PFSK-1 (cell line): ENCODE measurements around the gene ITPKB.

Experiments
- FOXP2 ChIP-seq: optimal IDR thresholded peaks from 2 replicates; pipeline ENCODE3; 2011; ENCODE audit warnings: borderline replicate concordance, control low read depth, inconsistent platforms; ENCODE audit not compliant: insufficient read depth; ENCODE audit errors: extremely low read length, extremely low read depth
- POLR2AphosphoS5 ChIP-seq: IDR thresholded peaks from 2 replicates; pipeline ENCODE4 v1.6.1; 2012; ENCODE audit warnings: low read depth, mild to moderate bottlenecking, control low read depth, low read length, moderate library complexity
- SIN3A ChIP-seq: IDR thresholded peaks from 2 replicates; pipeline ENCODE4 v1.6.1; 2012; ENCODE audit warnings: mild to moderate bottlenecking, low read length, moderate library complexity, borderline replicate concordance; ENCODE audit not compliant: insufficient read depth
- TAF1 ChIP-seq: IDR thresholded peaks from 2 replicates; pipeline ENCODE4 v1.6.1; 2012; ENCODE audit warnings: low read length, control low read depth, borderline replicate concordance; ENCODE audit not compliant: insufficient read depth
- TF ChIP-seq, protein P1 (sequence below), 2 experiments: IDR thresholded peaks; 2 replicates each; pipeline versions ENCODE4 v1.6.1 to v1.8.0; 2011 to 2012; ENCODE audit warnings: low read depth in 2 of 2, low read length in 2 of 2, control low read depth in 1 of 2, inconsistent platforms in 1 of 2, mild to moderate bottlenecking in 1 of 2, moderate library complexity in 1 of 2; ENCODE audit not compliant: insufficient read depth in 1 of 2

Gene ITPKB

DNA sequence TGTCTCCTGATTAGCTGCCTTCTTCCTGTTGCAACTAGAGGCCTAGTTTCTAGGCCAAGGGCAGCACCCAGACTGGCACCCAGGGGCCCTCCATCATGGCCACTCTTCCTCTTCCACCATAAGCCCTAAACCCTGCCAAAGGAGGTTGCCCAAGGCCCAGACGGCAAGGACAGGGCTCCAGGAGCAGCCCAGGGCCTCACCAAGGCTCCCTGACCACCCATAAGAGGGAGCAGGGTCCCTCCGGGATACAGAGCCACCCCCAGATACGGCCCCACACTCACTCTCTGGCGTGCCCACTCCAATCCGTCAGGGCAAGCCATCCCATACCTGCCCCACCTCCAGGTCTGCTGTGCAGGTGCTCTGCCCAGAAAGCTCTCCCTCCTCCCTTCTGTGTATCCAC, 79.9 kb downstream of the ITPKB start:
- TF ChIP-seq SIN3A: no peak
- TF ChIP-seq, protein P1, sequence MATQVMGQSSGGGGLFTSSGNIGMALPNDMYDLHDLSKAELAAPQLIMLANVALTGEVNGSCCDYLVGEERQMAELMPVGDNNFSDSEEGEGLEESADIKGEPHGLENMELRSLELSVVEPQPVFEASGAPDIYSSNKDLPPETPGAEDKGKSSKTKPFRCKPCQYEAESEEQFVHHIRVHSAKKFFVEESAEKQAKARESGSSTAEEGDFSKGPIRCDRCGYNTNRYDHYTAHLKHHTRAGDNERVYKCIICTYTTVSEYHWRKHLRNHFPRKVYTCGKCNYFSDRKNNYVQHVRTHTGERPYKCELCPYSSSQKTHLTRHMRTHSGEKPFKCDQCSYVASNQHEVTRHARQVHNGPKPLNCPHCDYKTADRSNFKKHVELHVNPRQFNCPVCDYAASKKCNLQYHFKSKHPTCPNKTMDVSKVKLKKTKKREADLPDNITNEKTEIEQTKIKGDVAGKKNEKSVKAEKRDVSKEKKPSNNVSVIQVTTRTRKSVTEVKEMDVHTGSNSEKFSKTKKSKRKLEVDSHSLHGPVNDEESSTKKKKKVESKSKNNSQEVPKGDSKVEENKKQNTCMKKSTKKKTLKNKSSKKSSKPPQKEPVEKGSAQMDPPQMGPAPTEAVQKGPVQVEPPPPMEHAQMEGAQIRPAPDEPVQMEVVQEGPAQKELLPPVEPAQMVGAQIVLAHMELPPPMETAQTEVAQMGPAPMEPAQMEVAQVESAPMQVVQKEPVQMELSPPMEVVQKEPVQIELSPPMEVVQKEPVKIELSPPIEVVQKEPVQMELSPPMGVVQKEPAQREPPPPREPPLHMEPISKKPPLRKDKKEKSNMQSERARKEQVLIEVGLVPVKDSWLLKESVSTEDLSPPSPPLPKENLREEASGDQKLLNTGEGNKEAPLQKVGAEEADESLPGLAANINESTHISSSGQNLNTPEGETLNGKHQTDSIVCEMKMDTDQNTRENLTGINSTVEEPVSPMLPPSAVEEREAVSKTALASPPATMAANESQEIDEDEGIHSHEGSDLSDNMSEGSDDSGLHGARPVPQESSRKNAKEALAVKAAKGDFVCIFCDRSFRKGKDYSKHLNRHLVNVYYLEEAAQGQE (IDR thresholded peaks at IDR 0.05; ENCODE audit: insufficient read depth in 1 of 2, low read depth in 2 of 2, low read length in 2 of 2): no peak
- TF ChIP-seq TAF1: no peak
- no peak for TF ChIP-seq FOXP2
- no peak for TF ChIP-seq POLR2AphosphoS5

DNA sequence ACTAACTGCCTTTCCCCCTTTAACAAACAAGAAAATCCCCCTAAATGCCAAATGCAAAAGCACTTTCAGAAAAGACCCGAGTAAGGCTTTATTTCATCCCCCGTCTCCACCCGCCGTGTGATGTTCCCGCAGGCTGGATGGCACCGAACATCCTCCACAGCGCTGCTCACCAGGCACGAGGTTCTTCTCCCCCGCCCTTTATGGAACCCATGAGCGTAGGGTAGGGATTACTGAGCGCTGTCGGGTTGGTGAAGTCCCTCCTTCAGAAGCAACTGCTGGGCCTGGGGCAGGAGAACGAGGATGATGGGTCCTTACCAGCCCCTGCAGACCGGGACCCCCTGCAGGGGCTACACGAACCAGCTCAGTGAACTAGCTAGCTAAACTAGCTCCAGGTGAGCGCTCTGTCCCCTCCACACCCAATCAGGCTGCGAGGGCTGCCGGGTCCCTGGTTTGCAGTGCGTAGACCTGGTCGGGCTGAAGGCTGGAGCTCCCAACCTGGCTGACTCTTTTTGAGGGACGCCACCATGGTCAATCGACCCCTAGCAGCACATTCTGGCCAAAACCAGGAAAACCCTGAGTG, 80.4 kb downstream of the ITPKB start:
- TF ChIP-seq SIN3A: no peak
- no peak for TF ChIP-seq POLR2AphosphoS5
- no peak for TF ChIP-seq FOXP2
- TF ChIP-seq, protein P1 (IDR thresholded peaks at IDR 0.05; ENCODE audit: insufficient read depth in 1 of 2, low read depth in 2 of 2, low read length in 2 of 2): no peak
- TF ChIP-seq TAF1: no peak

DNA sequence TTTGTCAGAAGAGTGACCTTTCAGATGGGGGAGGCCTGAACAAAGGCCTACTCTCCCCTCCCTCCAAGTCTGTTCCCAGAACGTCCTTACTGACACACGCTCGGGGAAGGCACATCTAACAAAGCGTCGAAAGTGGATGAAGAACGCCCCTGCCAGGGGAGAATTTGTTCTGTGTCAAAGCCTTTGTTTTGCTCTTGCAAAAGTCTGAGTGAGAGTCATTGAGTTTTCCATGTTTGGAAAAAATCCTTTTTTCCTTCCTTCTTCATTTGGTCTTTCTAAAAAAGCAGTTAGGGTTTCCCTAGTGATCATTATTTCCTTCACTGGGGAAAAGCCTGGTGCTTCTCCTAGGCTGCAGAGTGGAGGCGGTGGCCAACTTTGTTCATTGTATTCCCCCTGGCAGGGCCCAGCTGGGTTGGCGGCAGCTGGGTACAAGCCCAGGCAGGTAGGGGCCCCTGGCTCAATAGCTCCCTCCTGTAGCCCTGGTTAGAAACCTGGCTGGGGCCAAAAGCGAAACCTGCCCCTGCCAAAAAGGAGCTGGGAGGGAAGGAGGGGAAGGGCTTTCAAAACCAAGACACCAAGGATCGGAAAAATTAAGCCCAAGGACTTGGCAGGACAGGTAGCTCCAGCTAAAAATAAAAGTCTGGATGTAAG, 81.1 kb downstream of the ITPKB start:
- TF ChIP-seq TAF1 (no peak), FOXP2 (no peak), SIN3A (no peak), POLR2AphosphoS5 (no peak)
- TF ChIP-seq, protein P1 (IDR thresholded peaks at IDR 0.05; ENCODE audit: insufficient read depth in 1 of 2, low read depth in 2 of 2, low read length in 2 of 2): no peak

DNA sequence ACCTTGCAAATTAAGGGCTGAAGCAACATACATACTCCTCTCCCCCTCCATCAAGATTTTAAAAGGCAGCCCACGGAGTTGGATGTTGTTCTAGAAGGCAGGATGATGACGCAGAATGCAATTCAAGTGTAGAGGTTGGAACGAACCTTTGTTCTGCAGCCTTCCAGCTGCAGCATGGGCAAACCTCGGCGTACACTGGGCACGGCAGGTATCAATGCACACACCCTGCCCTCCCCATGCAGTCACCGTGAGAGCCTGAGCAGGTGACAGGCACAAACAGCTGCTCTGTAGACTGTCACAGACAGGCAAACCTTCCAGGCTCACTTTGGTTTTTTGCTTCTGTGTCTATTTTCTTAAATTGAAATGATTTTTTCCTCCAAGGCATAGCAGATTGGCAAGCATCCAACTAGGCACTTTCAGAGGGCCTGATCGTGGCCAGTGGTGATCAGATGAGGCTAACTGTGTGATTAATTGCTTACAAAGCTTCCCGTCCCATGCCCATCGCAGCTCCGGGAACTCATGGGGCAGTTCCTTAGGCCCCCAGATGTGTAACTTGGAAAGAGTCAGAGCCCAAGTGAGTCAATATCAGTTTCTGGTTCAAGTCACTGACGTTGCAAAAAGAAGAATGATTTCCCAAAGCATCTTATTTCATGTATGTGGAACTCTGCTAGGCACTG, 82.3 kb downstream of the ITPKB start:
- TF ChIP-seq FOXP2 (no peak), SIN3A (no peak), TAF1 (no peak), POLR2AphosphoS5 (no peak)
- TF ChIP-seq, protein P1 (IDR thresholded peaks at IDR 0.05; ENCODE audit: insufficient read depth in 1 of 2, low read depth in 2 of 2, low read length in 2 of 2): no peak
